Stimulated activated CD4-positive, alpha-beta T cell treated with anti-CD3 and anti-CD28 coated beads, Interleukin-4, amount 100 ng/mL, for 24 hours (primary cell): ENCODE measurements around the gene LEF1.

ENCODE experiments used
- DNase-seq: peaks from one replicate; pipeline ENCODE4 v3.0.0-alpha.2; 2020

LEF1 gene

GRCh38 chr4:108109111-108109510 lies 59.6 kb downstream of the LEF1 start:
- DNase-seq: no peak

- DNase-seq: peak; percentile 69
Observed at GRCh38 chr4:108107729-108108382, 60.9 kb downstream of the LEF1 start.

- no peak for DNase-seq
Observed at GRCh38 chr4:108107101-108107500, 61.6 kb downstream of the LEF1 start.

GRCh38 chr4:108106186-108106585 lies 62.5 kb downstream of the LEF1 start:
- DNase-seq: no peak

- DNase-seq: no peak
Observed at GRCh38 chr4:108103099-108103862, 65.5 kb downstream of the LEF1 start.

- no peak for DNase-seq
Observed at GRCh38 chr4:108100827-108101226, 67.9 kb downstream of the LEF1 start.

GRCh38 chr4:108099838-108100237 lies 68.9 kb downstream of the LEF1 start:
- DNase-seq: no peak

- no peak for DNase-seq
Observed at GRCh38 chr4:108097990-108098553, 70.7 kb downstream of the LEF1 start.

GRCh38 chr4:108094923-108095482 lies 73.7 kb downstream of the LEF1 start:
- DNase-seq: no peak

GRCh38 chr4:108094131-108094530 lies 74.6 kb downstream of the LEF1 start:
- DNase-seq: no peak

GRCh38 chr4:108092288-108092687 lies 76.4 kb downstream of the LEF1 start:
- no peak for DNase-seq

- DNase-seq: no peak
Observed at GRCh38 chr4:108087293-108087967, 81.3 kb downstream of the LEF1 start.

- no peak for DNase-seq
Observed at GRCh38 chr4:108081256-108081655, 87.5 kb downstream of the LEF1 start.

GRCh38 chr4:108080747-108081146 lies 88.0 kb downstream of the LEF1 start:
- peak; percentile 45 for DNase-seq

- no peak for DNase-seq
Observed at GRCh38 chr4:108078024-108078733, 90.6 kb downstream of the LEF1 start.

- DNase-seq: peak; percentile 52
Observed at GRCh38 chr4:108072300-108072699, 96.4 kb downstream of the LEF1 start.

GRCh38 chr4:108070775-108071174 lies 98.0 kb downstream of the LEF1 start:
- no peak for DNase-seq

GRCh38 chr4:108068442-108068841 lies 100.3 kb downstream of the LEF1 start:
- no peak for DNase-seq

- DNase-seq: no peak
Observed at GRCh38 chr4:108060686-108061321, 107.9 kb downstream of the LEF1 start.

- no peak for DNase-seq
Observed at GRCh38 chr4:108060164-108060563, 108.6 kb downstream of the LEF1 start.

- no peak for DNase-seq
Observed at GRCh38 chr4:108058685-108059440, 109.9 kb downstream of the LEF1 start.
